GM12878 (cell line): Measurements from ENCODE around the gene SLAMF9.

ENCODE experiments used
- ATF7 ChIP-seq: fragments of 450-650 bp; IDR thresholded peaks from 2 replicates; pipeline ENCODE4 v1.6.1; 2016; ENCODE audit warnings: low read depth, mild to moderate bottlenecking
- BCLAF1 ChIP-seq: fragments of 450-650 bp; IDR thresholded peaks from 2 replicates; pipeline ENCODE4 v1.6.1; 2017; ENCODE audit warnings: antibody characterized with exemption, mild to moderate bottlenecking, moderate library complexity
- BRCA1 ChIP-seq: IDR thresholded peaks from 2 replicates; pipeline ENCODE4 v1.6.1; 2011; ENCODE audit warnings: low read depth, low read length, improper control_type of control experiment
- CTCF ChIP-seq, 3 experiments: IDR thresholded peaks in 2 of 3; conservative IDR thresholded peaks in 1 of 3; 2 replicates each; pipeline ENCODE4 v1.5.1; 2011; ENCODE audit warnings: low read depth in 3 of 3, low read length in 3 of 3, mild to moderate bottlenecking in 3 of 3, control low read depth in 2 of 3, moderate library complexity in 2 of 3, inconsistent platforms in 1 of 3, mixed read lengths in 1 of 3; ENCODE audit not compliant: control insufficient read depth in 2 of 3, insufficient read depth in 1 of 3; ENCODE audit errors: extremely low read depth in 1 of 3
- NFYA ChIP-seq: IDR thresholded peaks from 2 replicates; pipeline ENCODE4 v1.6.1; 2011; ENCODE audit warnings: low read depth, mild to moderate bottlenecking, low read length, improper control_type of control experiment, borderline replicate concordance
- SMARCA5 ChIP-seq: fragments of 450-650 bp; IDR thresholded peaks from 2 replicates; pipeline ENCODE4 v1.6.1; 2017; ENCODE audit warnings: mild to moderate bottlenecking
- TAF1 ChIP-seq: IDR thresholded peaks from 2 replicates; pipeline ENCODE4 v1.6.1; 2011; ENCODE audit warnings: mild to moderate bottlenecking, low read depth, low read length, borderline replicate concordance
- TCF12 ChIP-seq: IDR thresholded peaks from 2 replicates; pipeline ENCODE4 v1.6.1; 2011; ENCODE audit warnings: low read depth, mild to moderate bottlenecking, low read length
- ZNF207 ChIP-seq: fragments of 450-650 bp; IDR thresholded peaks from 2 replicates; pipeline ENCODE4 v1.6.1; 2014; ENCODE audit warnings: antibody characterized with exemption, mild to moderate bottlenecking, borderline replicate concordance

- no peak for TF ChIP-seq CTCF (IDR thresholded peaks at IDR 0.05 in 2 of 3, conservative IDR thresholded peaks at IDR 0.05 in 1 of 3; ENCODE audit: control insufficient read depth in 2 of 3, extremely low read depth in 1 of 3, insufficient read depth in 1 of 3, low read depth in 3 of 3, low read length in 3 of 3)
- TF ChIP-seq ATF7: no peak
- TF ChIP-seq TCF12: no peak
- TF ChIP-seq BCLAF1: no peak
- no peak for TF ChIP-seq SMARCA5
- TF ChIP-seq NFYA: no peak
- no peak for TF ChIP-seq BRCA1
- TF ChIP-seq TAF1: no peak
- TF ChIP-seq ZNF207: no peak
Observed at GRCh38 chr1:159970932-159971342, 16.9 kb upstream of the SLAMF9 start.
